ENCODE measurements around the gene CCL20. TPM values are rescaled to one million over a fixed set of nuclear protein-coding genes. Genes with fewer than 3 reads are reported as not detected.

Gene CCL20
- total and polyA plus RNA-seq, 2 donors (not counting 3 experiments of a cell fraction or from before 2014, with no cell fraction given): 0.32 TPM; not detected in 1

DNA sequence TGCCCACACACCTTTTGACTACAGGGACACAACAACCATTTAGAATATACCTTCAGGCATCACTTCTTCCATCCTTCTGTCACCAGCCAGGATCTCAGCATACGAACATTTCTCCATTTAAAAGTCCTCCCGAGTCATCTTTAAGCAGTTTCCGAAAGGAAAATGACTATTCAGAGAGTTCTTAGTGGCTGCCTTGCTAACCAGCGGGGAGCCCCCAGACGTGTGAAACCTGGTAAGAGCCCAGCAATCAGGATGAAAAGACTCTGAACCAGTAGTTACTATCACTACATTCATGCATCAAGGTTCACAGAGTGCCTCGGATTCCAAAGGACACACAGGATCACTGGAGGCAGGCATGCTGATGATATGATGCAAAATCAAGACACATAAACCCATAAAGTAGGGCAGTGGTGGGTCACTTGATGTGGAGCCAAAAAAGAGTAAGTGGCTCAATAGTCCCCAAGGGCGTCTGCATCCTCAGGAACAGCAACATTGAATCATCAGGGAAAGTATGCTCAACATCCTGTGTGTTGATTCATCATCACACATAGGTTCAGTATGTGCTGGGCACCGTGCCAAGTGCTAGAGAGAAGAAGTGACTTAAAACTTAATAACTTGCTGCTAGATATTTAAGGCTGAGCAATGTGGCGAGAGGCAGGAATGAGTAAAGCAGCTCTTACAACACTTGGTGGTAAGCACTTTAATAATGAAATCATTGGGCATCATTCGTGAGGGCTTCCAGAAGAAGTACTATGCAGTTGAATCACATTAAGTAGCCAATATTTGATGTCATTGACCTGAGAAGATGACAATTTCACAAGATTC is 4.4 kb downstream of the CCL20 start:
- POLR2A ChIA-PET: no interaction called here
- Histone ChIP-seq H3K4me2 (ENCODE audit: insufficient read depth, low read length) (peak overlapping the region; percentile 79), H3K4me1 (ENCODE audit: control insufficient read depth, extremely low read depth, insufficient read depth, low read length) (peaks cover 36% of the 10 kb centered on the region), H3K9me3 (replicated peaks; ENCODE audit: control insufficient read depth, insufficient read depth, low read length) (no peaks in the 10 kb centered on the region), H3K79me2 (ENCODE audit: control insufficient read depth, insufficient read depth, low read length) (peaks cover 2% of the 10 kb centered on the region), H3K36me3 (ENCODE audit: control insufficient read depth in 2 of 2, extremely low read depth in 1 of 2, insufficient read depth in 2 of 2, low read length in 2 of 2) (no peaks in the 10 kb centered on the region), H4K20me1 (replicated peaks; ENCODE audit: control insufficient read depth, extremely low read depth, insufficient read depth, low read length) (no peaks in the 10 kb centered on the region), H3K27ac (ENCODE audit: insufficient read depth, low read depth, low read length) (peak overlapping the region; percentile 98), H3K27me3 (ENCODE audit: control insufficient read depth in 2 of 2, insufficient read depth in 2 of 2, low read length in 2 of 2) (no peaks in the 10 kb centered on the region), H2AFZ (ENCODE audit: low read depth, low read length) (peak overlapping the region; percentile 30), H3K4me3 (replicated peaks in 1 of 3; ENCODE audit: insufficient read depth in 1 of 3, low read depth in 1 of 3, low read length in 3 of 3) (peak overlapping the region in 1 of 3 experiments; percentile 68), H3K9ac (replicated peaks; ENCODE audit: extremely low read depth, insufficient read depth, low read length) (peak overlapping the region; percentile 75), H3K9me1 (replicated peaks; ENCODE audit: control insufficient read depth, extremely low read depth, insufficient read depth, low read length) (no peaks in the 10 kb centered on the region)
- DNase-seq (ENCODE audit: low read depth, low spot score): peak; percentile 98
- dilution Hi-C loops (cut with MboI; ENCODE audit: extremely low pct_ligation_motif_present, low sequenced_read_pairs) (no loop called here), intact Hi-C loops (cut with micrococcal nuclease) (loop anchor here (1.0 to 10.0 kb wide), 9 partner anchors 37 to 1627 kb away; partner anchors contain the start of genes AGFG1 and RHBDD1)
- FAIRE-seq: peak; percentile 98
- BruUV-seq (replicated peaks): TSS peak; percentile 81
- CTCF ChIA-PET: interaction anchor here (0.6 to 3.1 kb wide), 9 partner anchors 22 to 160 kb away, joined by 3 to 27 read pairs (median 5); no protein-coding TSS in a partner anchor
- TF ChIP-seq EZH2 (IDR thresholded peaks at IDR 0.05; ENCODE audit: borderline replicate concordance, low read depth, low read length, severe bottlenecking) (no peak), MYC (IDR thresholded peaks at IDR 0.05; ENCODE audit: low read depth, low read length) (peak; percentile 3), GATA2 (IDR thresholded peaks at IDR 0.05; ENCODE audit: insufficient read depth, insufficient read length, low read depth, low read length) (peak; percentile 66), JUN (IDR thresholded peaks at IDR 0.05; ENCODE audit: borderline replicate concordance, insufficient read depth, insufficient read length, low read depth) (peak; percentile 98), FOS (IDR thresholded peaks at IDR 0.05; ENCODE audit: borderline replicate concordance, insufficient read depth, low read length) (peak; percentile 97), POLR2A (IDR thresholded peaks at IDR 0.05; ENCODE audit: low read depth, low read length) (no peak), POLR2AphosphoS5 (IDR thresholded peaks at IDR 0.05; ENCODE audit: insufficient read depth, low read depth, low read length) (peak; percentile 95)
- TF ChIP-seq, protein P1, sequence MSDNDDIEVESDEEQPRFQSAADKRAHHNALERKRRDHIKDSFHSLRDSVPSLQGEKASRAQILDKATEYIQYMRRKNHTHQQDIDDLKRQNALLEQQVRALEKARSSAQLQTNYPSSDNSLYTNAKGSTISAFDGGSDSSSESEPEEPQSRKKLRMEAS (IDR thresholded peaks at IDR 0.05; ENCODE audit: insufficient read depth, insufficient read length): no peak
- TF ChIP-seq, protein P2, sequence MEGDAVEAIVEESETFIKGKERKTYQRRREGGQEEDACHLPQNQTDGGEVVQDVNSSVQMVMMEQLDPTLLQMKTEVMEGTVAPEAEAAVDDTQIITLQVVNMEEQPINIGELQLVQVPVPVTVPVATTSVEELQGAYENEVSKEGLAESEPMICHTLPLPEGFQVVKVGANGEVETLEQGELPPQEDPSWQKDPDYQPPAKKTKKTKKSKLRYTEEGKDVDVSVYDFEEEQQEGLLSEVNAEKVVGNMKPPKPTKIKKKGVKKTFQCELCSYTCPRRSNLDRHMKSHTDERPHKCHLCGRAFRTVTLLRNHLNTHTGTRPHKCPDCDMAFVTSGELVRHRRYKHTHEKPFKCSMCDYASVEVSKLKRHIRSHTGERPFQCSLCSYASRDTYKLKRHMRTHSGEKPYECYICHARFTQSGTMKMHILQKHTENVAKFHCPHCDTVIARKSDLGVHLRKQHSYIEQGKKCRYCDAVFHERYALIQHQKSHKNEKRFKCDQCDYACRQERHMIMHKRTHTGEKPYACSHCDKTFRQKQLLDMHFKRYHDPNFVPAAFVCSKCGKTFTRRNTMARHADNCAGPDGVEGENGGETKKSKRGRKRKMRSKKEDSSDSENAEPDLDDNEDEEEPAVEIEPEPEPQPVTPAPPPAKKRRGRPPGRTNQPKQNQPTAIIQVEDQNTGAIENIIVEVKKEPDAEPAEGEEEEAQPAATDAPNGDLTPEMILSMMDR (IDR thresholded peaks at IDR 0.05; ENCODE audit: extremely low read depth in 1 of 2, insufficient read depth in 1 of 2, low read depth in 1 of 2, low read length in 2 of 2): no peak
